GM12892 (cell line): ENCODE data around the gene AQP5.

Source experiments
- POLR2A ChIP-seq: IDR thresholded peaks from 2 replicates; pipeline ENCODE4 v1.6.1; 2011; ENCODE audit warnings: low read depth, low read length, control low read depth
- POLR2AphosphoS5 ChIP-seq: IDR thresholded peaks from 2 replicates; pipeline ENCODE4 v1.6.1; 2011; ENCODE audit warnings: low read depth, low read length, control low read depth
- TAF1 ChIP-seq: IDR thresholded peaks from 2 replicates; pipeline ENCODE4 v1.6.1; 2011; ENCODE audit warnings: low read depth, mild to moderate bottlenecking, control low read depth, low read length, borderline replicate concordance

- TF ChIP-seq POLR2A = no peak
- TF ChIP-seq POLR2AphosphoS5 = no peak
- TF ChIP-seq TAF1 = no peak
These were observed 12.5 kb upstream of the AQP5 start for GRCh38 chr12:49948866-49949845.
